T-helper 2 cell treated with Interferon-gamma antibody and Interleukin-4, amounts not matched to agents 5 μg/mL and 100 μg/mL, for 36 hours (primary cell): ENCODE measurements around the gene FOXO1.

Experiments used
- DNase-seq: peaks from one replicate; pipeline ENCODE4 v3.0.0; 2021; ENCODE audit warnings: low spot score
- H3K27ac Mint-ChIP-seq: one replicate; pipeline ENCODE4 v1.8.0; 2021; ENCODE audit warnings: mild to moderate bottlenecking, mixed read lengths
- H3K27me3 Mint-ChIP-seq: one replicate; pipeline ENCODE4 v1.8.0; 2021; ENCODE audit warnings: low read depth, mixed read lengths
- H3K36me3 Mint-ChIP-seq: one replicate; pipeline ENCODE4 v1.8.0; 2021; ENCODE audit warnings: low read depth, mixed read lengths
- H3K4me1 Mint-ChIP-seq: one replicate; pipeline ENCODE4 v1.8.0; 2021; ENCODE audit warnings: low read depth, mixed read lengths
- H3K4me3 Mint-ChIP-seq: one replicate; pipeline ENCODE4 v1.8.0; 2022; ENCODE audit warnings: mild to moderate bottlenecking, moderate library complexity, mixed read lengths
- H3K9me3 Mint-ChIP-seq: one replicate; pipeline ENCODE4 v1.8.0; 2021; ENCODE audit warnings: mixed read lengths

The FOXO1 gene

DNA sequence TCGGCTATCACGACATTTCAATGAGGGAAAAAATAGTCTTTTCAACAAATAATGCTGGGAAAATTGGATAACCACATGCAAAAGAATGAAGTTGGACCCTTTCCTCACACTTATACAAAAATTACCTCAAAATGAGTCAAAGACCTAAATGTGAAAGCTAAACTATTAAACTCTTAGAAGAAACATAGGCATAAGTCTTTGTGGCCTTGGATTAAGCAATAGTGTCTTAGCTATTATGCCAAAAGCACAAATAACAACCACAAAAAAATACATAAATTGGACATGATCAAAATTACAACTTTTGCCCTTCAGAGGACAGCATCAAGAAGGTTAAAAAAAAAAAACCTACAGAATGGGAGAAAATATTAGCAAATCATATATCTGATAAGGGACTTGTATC, 156.6 kb downstream of the FOXO1 start:
- Mint-ChIP-seq H3K4me1 (peaks cover 11% of the 10 kb centered on the region), H3K9me3 (no peaks in the 10 kb centered on the region), H3K4me3 (no peak overlapping the region), H3K27me3 (no peaks in the 10 kb centered on the region), H3K27ac (no peak overlapping the region), H3K36me3 (no peaks in the 10 kb centered on the region)
- no peak for DNase-seq

DNA sequence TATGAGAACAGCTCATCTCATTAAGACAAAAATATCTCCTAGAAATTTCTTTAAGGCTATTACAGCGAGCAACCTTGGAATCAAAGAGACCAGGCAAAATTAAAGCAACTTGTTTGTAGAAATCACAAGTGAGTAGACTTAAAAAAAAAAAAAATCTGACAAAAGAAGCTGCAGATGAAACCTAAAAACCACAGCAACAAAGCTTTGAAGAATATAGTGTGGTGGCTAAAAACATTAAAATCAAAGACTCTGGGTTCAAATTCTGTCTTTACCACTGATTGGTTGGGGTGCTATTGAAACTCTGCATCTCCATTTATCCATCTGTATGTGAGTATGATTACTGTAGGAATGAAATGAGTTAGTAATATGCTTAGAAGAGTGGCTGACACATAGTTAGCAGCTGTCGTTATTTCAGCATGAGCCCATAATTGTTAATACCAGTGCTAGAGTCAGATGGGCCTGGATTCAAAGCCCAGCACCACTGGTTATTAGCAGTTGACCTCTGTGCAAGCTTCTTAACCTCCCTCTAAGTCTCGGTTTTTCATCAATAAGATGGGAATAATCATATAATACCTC, 157.6 kb downstream of the FOXO1 start:
- Mint-ChIP-seq H3K4me1 (peaks cover 11% of the 10 kb centered on the region), H3K27ac (no peak overlapping the region), H3K27me3 (no peaks in the 10 kb centered on the region), H3K36me3 (no peaks in the 10 kb centered on the region), H3K4me3 (no peak overlapping the region), H3K9me3 (no peaks in the 10 kb centered on the region)
- no peak for DNase-seq

DNA sequence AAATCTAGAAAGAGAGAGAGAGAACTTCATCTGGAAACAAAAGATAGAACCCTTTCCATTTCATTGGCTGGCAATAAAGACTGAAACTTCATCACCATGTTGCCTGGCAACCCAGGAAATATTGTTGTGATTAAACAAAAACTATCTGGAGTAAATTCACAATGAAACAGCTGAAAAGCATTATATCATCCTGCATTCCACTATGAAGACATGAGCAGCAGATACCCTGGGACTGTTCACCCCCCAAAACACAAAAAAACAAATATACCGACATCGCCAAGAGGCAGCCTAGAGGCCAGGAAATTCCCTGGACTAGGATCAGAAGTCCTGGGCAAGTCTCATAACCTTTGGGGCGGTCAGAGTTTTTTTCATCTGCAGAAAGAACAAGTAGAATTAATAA, 158.3 kb downstream of the FOXO1 start:
- H3K4me1 Mint-ChIP-seq, result peaks cover 11% of the 10 kb centered on the region
- H3K9me3 Mint-ChIP-seq, result no peaks in the 10 kb centered on the region
- no peaks in the 10 kb centered on the region for H3K36me3 Mint-ChIP-seq
- H3K27me3 Mint-ChIP-seq, result no peaks in the 10 kb centered on the region
- DNase-seq, result no peak
- H3K4me3 Mint-ChIP-seq, result no peak overlapping the region
- H3K27ac Mint-ChIP-seq, result no peak overlapping the region

DNA sequence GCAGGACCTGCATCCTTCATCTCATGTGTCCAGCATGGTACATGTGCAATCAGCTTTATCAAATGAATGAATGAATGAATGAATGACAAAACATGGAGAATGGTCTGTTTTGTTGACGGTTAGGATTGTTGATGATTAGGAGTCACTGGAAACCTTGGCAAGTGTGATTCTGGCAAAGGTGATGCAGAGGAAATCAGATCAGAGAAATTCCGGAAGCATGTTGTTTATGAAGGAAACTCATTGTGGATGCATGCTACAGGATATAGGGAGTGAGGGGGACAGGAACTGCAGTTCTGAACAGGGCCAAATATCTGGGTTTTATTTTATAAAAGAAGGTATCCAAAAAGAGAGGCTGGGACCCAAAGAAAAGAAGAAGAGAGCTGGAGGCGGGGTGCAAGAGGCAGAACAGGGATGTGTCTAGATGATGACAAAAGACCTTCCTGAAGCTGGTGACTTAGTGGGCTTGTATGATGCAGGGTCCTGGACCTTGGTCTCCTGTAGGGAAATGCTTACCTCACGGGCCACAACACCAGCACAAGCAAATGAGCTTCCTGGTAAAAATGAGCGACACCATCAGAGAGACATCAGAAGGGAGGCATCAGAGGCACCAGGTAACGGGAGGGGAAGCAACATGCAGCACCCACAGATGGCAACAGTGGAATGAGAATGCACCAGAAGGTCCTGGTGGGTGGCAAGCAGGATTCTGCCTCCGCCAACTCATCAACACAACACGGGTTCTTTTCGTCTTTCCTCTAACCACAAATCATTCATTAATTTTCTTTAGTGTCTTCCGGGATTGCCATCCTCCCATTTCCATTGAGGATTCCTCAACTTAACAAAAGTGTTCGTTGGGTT, 159.6 kb downstream of the FOXO1 start:
- Mint-ChIP-seq H3K4me3 (no peak overlapping the region), H3K27ac (no peak overlapping the region), H3K9me3 (no peaks in the 10 kb centered on the region), H3K4me1 (peaks cover 7% of the 10 kb centered on the region), H3K27me3 (no peaks in the 10 kb centered on the region), H3K36me3 (no peaks in the 10 kb centered on the region)
- DNase-seq, result no peak
